Measurements from ENCODE around the gene RHBDD1. TPM values are rescaled to one million over a fixed set of nuclear protein-coding genes. Genes with fewer than 3 reads are reported as not detected.

Gene RHBDD1
- total and polyA plus RNA-seq, 12 donors, result 3.9 to 47.8 (median 25.9) TPM

DNA sequence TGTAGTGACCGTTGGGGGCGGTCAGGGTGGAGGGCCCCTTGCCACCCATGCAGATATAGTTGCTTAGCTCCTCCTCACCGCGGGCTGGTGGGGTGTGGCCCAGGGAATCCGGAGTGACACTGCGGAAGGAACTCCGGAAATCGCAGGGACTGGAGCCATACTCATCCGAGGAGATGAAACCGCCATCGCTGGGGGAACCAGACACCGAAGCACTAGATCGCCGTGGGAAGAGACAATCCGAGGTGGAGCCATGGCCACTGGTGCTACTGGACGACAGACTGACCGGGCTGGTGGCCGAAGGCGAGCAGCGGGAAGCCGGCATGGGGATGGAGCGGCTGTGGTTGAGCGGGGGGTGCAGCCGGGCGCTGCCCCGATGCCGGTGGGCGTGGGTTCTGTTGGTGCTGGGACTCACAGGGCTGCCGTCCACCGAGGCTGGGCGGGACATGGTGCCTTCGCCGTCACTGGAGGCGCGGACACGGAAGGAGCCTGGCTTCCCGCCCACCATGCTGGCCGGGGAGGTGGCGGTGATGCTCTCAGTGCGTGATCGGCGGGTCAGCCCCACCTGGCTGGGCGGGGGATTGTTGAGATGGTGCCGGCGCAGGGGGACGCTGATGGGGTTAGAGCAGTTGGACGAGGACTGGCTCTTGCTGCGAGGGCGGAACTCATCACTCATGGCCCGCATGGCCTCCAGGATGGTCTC, 38.4 kb upstream of the RHBDD1 start:
- TF ChIP-seq, protein P1, sequence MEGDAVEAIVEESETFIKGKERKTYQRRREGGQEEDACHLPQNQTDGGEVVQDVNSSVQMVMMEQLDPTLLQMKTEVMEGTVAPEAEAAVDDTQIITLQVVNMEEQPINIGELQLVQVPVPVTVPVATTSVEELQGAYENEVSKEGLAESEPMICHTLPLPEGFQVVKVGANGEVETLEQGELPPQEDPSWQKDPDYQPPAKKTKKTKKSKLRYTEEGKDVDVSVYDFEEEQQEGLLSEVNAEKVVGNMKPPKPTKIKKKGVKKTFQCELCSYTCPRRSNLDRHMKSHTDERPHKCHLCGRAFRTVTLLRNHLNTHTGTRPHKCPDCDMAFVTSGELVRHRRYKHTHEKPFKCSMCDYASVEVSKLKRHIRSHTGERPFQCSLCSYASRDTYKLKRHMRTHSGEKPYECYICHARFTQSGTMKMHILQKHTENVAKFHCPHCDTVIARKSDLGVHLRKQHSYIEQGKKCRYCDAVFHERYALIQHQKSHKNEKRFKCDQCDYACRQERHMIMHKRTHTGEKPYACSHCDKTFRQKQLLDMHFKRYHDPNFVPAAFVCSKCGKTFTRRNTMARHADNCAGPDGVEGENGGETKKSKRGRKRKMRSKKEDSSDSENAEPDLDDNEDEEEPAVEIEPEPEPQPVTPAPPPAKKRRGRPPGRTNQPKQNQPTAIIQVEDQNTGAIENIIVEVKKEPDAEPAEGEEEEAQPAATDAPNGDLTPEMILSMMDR (IDR thresholded peaks at IDR 0.05), result no peak
- no peak for TF ChIP-seq POLR2A (IDR thresholded peaks at IDR 0.05)
- DNase-seq, result peak; percentile 42 to 64 (median 60)
- intact Hi-C loops (cut with DNase I), result loop anchor here (5.0 to 10.0 kb wide), 6 partner anchors 133 to 905 kb away; no protein-coding TSS in a partner anchor
- Histone ChIP-seq H3K27me3 (no peaks in the 10 kb centered on the region), H3K9me3 (replicated peaks in 1 of 3) (no peaks in the 10 kb centered on the region), H3K27ac (peak overlapping the region in 4 of 5 donors; percentile 82 to 94 (median 91)), H3K4me3 (peak overlapping the region in 2 of 4 donors; percentile 63 to 86), H3K4me1 (replicated peaks in 1 of 2) (peaks cover 41 to 50% of the 10 kb centered on the region in 2 donors), H3K36me3 (replicated peaks in 1 of 2) (no peaks in the 10 kb centered on the region)
- 73 to 89% (median 83%) methylated on average over 33 to 50 of the region's 50 CpGs for WGBS, 4 donors

DNA sequence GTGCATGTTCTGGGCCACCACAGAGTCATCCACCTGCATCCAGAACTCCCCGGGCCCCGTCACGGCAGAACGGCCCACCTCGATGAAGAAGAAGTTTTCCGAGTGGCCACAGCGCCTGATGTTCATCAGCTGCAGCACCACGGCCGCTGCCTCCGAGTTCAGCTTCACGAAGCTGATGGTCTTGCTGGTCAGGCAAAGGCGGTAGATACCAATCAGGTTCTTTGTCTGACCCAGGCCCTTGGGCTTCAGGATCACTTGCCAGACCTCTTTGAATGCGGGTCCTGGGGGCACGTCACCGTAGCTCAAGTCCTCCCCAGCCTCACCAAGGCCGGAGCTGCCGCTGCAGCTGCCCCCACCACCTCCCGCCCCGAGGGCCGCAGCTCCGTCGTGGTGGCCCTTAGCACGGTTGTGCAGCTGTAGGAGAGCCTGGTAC, 37.8 kb upstream of the RHBDD1 start:
- peak in 4 of 7 donors; percentile 26 to 45 (median 41) for DNase-seq
- peaks cover 39 to 46% of the 10 kb centered on the region in 2 donors for H3K4me1 ChIP-seq (replicated peaks in 1 of 2)
- no peaks in the 10 kb centered on the region for H3K9me3 ChIP-seq (replicated peaks in 1 of 3)
- no peaks in the 10 kb centered on the region for H3K36me3 ChIP-seq (replicated peaks in 1 of 2)
- TF ChIP-seq, protein P1 (IDR thresholded peaks at IDR 0.05), result no peak
- TF ChIP-seq POLR2A (IDR thresholded peaks at IDR 0.05), result no peak
- H3K4me3 ChIP-seq, result peak overlapping the region in 3 of 4 donors; percentile 63 to 86 (median 84)
- WGBS, 4 donors, result 42 to 74% (median 45%) methylated on average over 9 to 23 of the region's 23 CpGs; no CpG with 5 or more reads in 1 of the 4 donors
- H3K27me3 ChIP-seq, result no peaks in the 10 kb centered on the region
- peak overlapping the region in 4 of 5 donors; percentile 82 to 94 (median 90) for H3K27ac ChIP-seq
- intact Hi-C loops (cut with DNase I), result loop anchor here (5.0 to 10.0 kb wide), 6 partner anchors 133 to 906 kb away; no protein-coding TSS in a partner anchor

DNA sequence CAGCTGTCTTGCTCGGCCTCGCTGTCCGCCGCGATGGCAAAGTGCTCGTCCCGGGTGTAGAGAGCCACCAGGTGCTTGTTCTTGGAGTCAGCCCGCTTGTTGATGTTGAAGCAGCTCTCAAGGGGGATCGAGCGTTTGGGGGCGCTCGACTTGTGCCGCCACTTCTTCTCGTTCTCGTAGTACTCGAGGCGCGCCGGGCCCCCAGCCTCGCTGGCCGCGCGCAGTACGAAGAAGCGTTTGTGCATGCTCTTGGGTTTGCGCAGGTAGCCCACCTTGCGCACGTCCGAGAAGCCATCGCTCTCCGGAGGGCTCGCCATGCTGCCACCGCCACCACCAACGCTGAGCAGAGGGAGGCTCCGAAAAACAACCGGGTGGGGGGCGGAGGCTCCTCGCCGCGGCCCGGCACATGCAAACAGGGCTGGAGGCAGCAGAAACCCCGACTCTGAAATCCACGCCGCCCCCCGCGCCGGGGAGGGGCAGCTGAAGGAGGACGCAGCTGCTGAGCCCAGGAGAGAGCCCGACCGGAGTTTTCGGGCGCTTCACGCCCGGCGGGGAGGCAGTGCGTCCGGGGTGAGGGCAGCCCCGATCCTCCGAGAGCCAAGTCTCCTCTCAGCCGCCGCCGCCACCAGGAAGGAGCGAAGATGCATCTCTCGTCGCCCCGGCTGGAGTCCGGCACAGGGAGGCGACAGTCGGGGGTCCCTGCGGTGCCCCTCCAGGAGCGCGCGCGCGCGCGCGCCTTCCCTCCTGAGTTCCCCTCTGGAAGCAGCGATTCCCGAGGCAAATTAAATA, 37.2 kb upstream of the RHBDD1 start:
- peak; percentile 42 to 70 (median 57) for DNase-seq
- Histone ChIP-seq H3K4me1 (replicated peaks in 1 of 2) (peaks cover 38 to 43% of the 10 kb centered on the region in 2 donors), H3K27me3 (no peaks in the 10 kb centered on the region), H3K27ac (peak overlapping the region; percentile 3 to 94 (median 89)), H3K4me3 (peak overlapping the region; percentile 63 to 86 (median 80)), H3K36me3 (replicated peaks in 1 of 2) (no peaks in the 10 kb centered on the region), H3K9me3 (replicated peaks in 1 of 3) (no peaks in the 10 kb centered on the region)
- WGBS, 4 donors, result 0 to 4% (median 3%) methylated on average over 14 to 80 of the region's 80 CpGs
- TF ChIP-seq, protein P1 (IDR thresholded peaks at IDR 0.05), result no peak
- intact Hi-C loops (cut with DNase I), result loop anchor here (5.0 to 10.0 kb wide), 6 partner anchors 134 to 906 kb away; no protein-coding TSS in a partner anchor
